GM12874 (cell line): Measurements from ENCODE around the gene MAP4K3.

ENCODE experiments used
- TF ChIP-seq, protein P1 (sequence below): IDR thresholded peaks from 2 replicates; pipeline ENCODE4 v1.5.1; 2011; ENCODE audit warnings: low read depth, mild to moderate bottlenecking, control low read depth, low read length, moderate library complexity; ENCODE audit not compliant: insufficient read depth

MAP4K3 gene

GRCh38 chr2:39221459-39221858, 215.6 kb downstream of the MAP4K3 start:
- TF ChIP-seq, protein P1, sequence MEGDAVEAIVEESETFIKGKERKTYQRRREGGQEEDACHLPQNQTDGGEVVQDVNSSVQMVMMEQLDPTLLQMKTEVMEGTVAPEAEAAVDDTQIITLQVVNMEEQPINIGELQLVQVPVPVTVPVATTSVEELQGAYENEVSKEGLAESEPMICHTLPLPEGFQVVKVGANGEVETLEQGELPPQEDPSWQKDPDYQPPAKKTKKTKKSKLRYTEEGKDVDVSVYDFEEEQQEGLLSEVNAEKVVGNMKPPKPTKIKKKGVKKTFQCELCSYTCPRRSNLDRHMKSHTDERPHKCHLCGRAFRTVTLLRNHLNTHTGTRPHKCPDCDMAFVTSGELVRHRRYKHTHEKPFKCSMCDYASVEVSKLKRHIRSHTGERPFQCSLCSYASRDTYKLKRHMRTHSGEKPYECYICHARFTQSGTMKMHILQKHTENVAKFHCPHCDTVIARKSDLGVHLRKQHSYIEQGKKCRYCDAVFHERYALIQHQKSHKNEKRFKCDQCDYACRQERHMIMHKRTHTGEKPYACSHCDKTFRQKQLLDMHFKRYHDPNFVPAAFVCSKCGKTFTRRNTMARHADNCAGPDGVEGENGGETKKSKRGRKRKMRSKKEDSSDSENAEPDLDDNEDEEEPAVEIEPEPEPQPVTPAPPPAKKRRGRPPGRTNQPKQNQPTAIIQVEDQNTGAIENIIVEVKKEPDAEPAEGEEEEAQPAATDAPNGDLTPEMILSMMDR, result no peak

GRCh38 chr2:39220136-39220535, 216.9 kb downstream of the MAP4K3 start:
- TF ChIP-seq, protein P1, result no peak

GRCh38 chr2:39218391-39218790, 218.7 kb downstream of the MAP4K3 start:
- TF ChIP-seq, protein P1, result no peak

GRCh38 chr2:39217192-39217550, 219.9 kb downstream of the MAP4K3 start:
- TF ChIP-seq, protein P1, result no peak

GRCh38 chr2:39216346-39217191, 220.5 kb downstream of the MAP4K3 start:
- TF ChIP-seq, protein P1, result no peak

- TF ChIP-seq, protein P1, result no peak
Measured at GRCh38 chr2:39215545-39215944, 221.5 kb downstream of the MAP4K3 start.

- TF ChIP-seq, protein P1, result no peak
Measured at GRCh38 chr2:39213015-39213414, 224.1 kb downstream of the MAP4K3 start.

DNA sequence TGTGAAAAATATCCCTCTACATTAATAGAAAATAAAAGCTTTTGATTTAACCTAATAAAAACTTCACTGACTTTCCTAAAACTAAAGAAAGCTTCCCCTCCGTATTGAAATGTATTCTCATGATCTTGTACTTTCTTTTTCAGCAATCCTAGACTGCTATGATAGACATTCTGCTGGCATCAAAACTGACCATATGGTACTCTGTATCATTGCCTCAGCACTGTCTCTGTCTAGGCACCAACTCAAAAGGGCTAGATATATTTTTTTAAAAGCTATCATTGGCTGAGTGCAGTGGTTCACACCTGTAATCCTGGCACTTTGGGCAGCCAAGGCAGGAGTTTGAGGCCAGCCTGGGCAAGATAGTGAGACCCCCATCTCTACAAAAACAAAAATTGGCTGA, 226.2 kb downstream of the MAP4K3 start:
- TF ChIP-seq, protein P1, result no peak
